HEK293 (cell line): Measurements from ENCODE around the gene PIGB.

Experiments
- FEZF1 ChIP-seq: fragments of 450-650 bp; formaldehyde crosslinking; IDR thresholded peaks from 2 replicates; pipeline ENCODE4 v1.5.1; 2016; ENCODE audit warnings: missing biosample characterization, missing genetic modification characterization
- TRIM28 ChIP-seq: IDR thresholded peaks from 2 replicates; pipeline ENCODE4 v1.6.1; 2011; ENCODE audit warnings: low read length, control low read depth, borderline replicate concordance
- YY1 ChIP-seq: fragments of 450-650 bp; formaldehyde crosslinking; IDR thresholded peaks from 2 replicates; pipeline ENCODE4 v1.5.1; 2018; ENCODE audit warnings: missing biosample characterization, missing genetic modification characterization
- ZNF112 ChIP-seq: fragments of 450-650 bp; formaldehyde crosslinking; IDR thresholded peaks from 2 replicates; pipeline ENCODE4 v1.5.0; 2017; ENCODE audit warnings: missing biosample characterization, missing genetic modification characterization
- ZNF324 ChIP-seq: fragments of 450-650 bp; formaldehyde crosslinking; IDR thresholded peaks from 2 replicates; pipeline ENCODE4 v1.5.1; 2016; ENCODE audit warnings: missing biosample characterization, missing genetic modification characterization
- ZNF48 ChIP-seq: fragments of 450-650 bp; formaldehyde crosslinking; IDR thresholded peaks from 2 replicates; pipeline ENCODE4 v1.5.1; 2016; ENCODE audit warnings: missing biosample characterization, missing genetic modification characterization
- ZNF629 ChIP-seq: fragments of 450-650 bp; formaldehyde crosslinking; IDR thresholded peaks from 2 replicates; pipeline ENCODE4 v1.5.1; 2017; ENCODE audit warnings: missing biosample characterization, missing genetic modification characterization
- ZNF654 ChIP-seq: fragments of 450-650 bp; formaldehyde crosslinking; IDR thresholded peaks from 2 replicates; pipeline ENCODE4 v1.5.1; 2016; ENCODE audit warnings: low read depth, missing biosample characterization, missing genetic modification characterization
- ZNF677 ChIP-seq: fragments of 450-650 bp; IDR thresholded peaks from 2 replicates; pipeline ENCODE4 v1.5.0; 2018; ENCODE audit warnings: missing biosample characterization, mild to moderate bottlenecking, missing genetic modification characterization, moderate library complexity
- TF ChIP-seq, protein P1 (sequence below): fragments of 450-650 bp; formaldehyde crosslinking; IDR thresholded peaks from 2 replicates; pipeline ENCODE4 v1.5.1; 2016; ENCODE audit warnings: missing biosample characterization, missing genetic modification characterization
- TF ChIP-seq, protein P2 (sequence below): sonication (generic); formaldehyde crosslinking; IDR thresholded peaks from 2 replicates; pipeline ENCODE4 v1.8.1; 2022; ENCODE audit warnings: mild to moderate bottlenecking, moderate library complexity, missing genetic modification reagents
- TF ChIP-seq, protein P3 (sequence below): fragments of 450-650 bp; formaldehyde crosslinking; IDR thresholded peaks from 2 replicates; pipeline ENCODE4 v1.5.1; 2016; ENCODE audit warnings: missing biosample characterization, missing genetic modification characterization

DNA sequence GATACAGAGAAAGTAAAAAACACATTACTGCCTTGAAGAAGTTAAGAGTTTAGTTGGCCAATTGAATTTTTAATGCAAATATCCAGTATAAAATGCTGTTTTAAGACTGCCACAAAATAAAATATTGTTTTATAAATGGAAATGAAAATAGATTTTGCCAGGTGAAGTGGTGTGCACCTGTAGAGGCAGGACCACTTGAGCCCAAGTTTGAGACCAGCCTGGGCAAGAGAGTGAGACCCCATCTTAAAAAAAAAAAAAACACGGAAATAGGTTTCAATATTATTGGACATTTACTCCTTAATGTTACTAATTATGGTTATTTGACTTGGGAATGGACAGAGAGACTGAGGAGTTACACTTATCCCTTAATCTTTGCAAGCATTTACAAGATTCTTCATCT is 1.9 kb downstream of the PIGB start:
- TF ChIP-seq ZNF112 (tag by site-specific recombination), result no peak
- no peak for TF ChIP-seq TRIM28
- TF ChIP-seq, protein P1, sequence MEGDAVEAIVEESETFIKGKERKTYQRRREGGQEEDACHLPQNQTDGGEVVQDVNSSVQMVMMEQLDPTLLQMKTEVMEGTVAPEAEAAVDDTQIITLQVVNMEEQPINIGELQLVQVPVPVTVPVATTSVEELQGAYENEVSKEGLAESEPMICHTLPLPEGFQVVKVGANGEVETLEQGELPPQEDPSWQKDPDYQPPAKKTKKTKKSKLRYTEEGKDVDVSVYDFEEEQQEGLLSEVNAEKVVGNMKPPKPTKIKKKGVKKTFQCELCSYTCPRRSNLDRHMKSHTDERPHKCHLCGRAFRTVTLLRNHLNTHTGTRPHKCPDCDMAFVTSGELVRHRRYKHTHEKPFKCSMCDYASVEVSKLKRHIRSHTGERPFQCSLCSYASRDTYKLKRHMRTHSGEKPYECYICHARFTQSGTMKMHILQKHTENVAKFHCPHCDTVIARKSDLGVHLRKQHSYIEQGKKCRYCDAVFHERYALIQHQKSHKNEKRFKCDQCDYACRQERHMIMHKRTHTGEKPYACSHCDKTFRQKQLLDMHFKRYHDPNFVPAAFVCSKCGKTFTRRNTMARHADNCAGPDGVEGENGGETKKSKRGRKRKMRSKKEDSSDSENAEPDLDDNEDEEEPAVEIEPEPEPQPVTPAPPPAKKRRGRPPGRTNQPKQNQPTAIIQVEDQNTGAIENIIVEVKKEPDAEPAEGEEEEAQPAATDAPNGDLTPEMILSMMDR (tag by site-specific recombination), result no peak
- TF ChIP-seq YY1, result no peak
- TF ChIP-seq ZNF654 (tag by site-specific recombination), result no peak
- TF ChIP-seq ZNF629, result no peak
- no peak for TF ChIP-seq ZNF677 (tag by site-specific recombination)
- TF ChIP-seq FEZF1 (tag by site-specific recombination), result no peak
- no peak for TF ChIP-seq ZNF324 (tag by site-specific recombination)
- no peak for TF ChIP-seq ZNF48 (tag by site-specific recombination)
- TF ChIP-seq, protein P2, sequence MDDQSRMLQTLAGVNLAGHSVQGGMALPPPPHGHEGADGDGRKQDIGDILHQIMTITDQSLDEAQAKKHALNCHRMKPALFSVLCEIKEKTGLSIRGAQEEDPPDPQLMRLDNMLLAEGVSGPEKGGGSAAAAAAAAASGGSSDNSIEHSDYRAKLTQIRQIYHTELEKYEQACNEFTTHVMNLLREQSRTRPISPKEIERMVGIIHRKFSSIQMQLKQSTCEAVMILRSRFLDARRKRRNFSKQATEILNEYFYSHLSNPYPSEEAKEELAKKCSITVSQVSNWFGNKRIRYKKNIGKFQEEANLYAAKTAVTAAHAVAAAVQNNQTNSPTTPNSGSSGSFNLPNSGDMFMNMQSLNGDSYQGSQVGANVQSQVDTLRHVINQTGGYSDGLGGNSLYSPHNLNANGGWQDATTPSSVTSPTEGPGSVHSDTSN (CRISPR knock-in tag), result no peak
- TF ChIP-seq, protein P3, sequence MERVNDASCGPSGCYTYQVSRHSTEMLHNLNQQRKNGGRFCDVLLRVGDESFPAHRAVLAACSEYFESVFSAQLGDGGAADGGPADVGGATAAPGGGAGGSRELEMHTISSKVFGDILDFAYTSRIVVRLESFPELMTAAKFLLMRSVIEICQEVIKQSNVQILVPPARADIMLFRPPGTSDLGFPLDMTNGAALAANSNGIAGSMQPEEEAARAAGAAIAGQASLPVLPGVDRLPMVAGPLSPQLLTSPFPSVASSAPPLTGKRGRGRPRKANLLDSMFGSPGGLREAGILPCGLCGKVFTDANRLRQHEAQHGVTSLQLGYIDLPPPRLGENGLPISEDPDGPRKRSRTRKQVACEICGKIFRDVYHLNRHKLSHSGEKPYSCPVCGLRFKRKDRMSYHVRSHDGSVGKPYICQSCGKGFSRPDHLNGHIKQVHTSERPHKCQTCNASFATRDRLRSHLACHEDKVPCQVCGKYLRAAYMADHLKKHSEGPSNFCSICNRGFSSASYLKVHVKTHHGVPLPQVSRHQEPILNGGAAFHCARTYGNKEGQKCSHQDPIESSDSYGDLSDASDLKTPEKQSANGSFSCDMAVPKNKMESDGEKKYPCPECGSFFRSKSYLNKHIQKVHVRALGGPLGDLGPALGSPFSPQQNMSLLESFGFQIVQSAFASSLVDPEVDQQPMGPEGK (tag by site-specific recombination), result no peak
